Stimulated activated effector memory CD8-positive, alpha-beta T cell treated with anti-CD3 and anti-CD28 coated beads, Interleukin-12 subunit alpha, Interleukin-12 subunit beta, amount 100 ng/mL, for 72 hours (primary cell): ENCODE results near the gene IFNL4.

Experiments used
- ATAC-seq: fragments of 150-1000 bp; cut with Tn5 transposase; 2 replicates; pipeline ENCODE4 v1.10.0; 2021
- DNase-seq, 2 donors: peaks; one replicate each; pipeline ENCODE4 v3.0.0; 2021 to 2022; ENCODE audit warnings: low spot score in 2 of 2
- H3K27ac Mint-ChIP-seq: one replicate; pipeline ENCODE4 v1.8.0; 2022; ENCODE audit warnings: mild to moderate bottlenecking, mixed read lengths
- H3K36me3 Mint-ChIP-seq: one replicate; pipeline ENCODE4 v1.8.0; 2022; ENCODE audit warnings: mild to moderate bottlenecking, mixed read lengths
- H3K4me1 Mint-ChIP-seq: one replicate; pipeline ENCODE4 v1.8.0; 2022; ENCODE audit warnings: mixed read lengths
- H3K4me3 Mint-ChIP-seq: one replicate; pipeline ENCODE4 v1.8.0; 2022; ENCODE audit warnings: mild to moderate bottlenecking, mixed read lengths
- H3K9me3 Mint-ChIP-seq: one replicate; pipeline ENCODE4 v1.8.0; 2022; ENCODE audit warnings: mixed read lengths

IFNL4 gene

GRCh38 chr19:39265321-39265916, 16.8 kb upstream of the IFNL4 start:
- ATAC-seq: no peak
- H3K27ac Mint-ChIP-seq: no peak overlapping the region

GRCh38 chr19:39264306-39265290, 15.9 kb upstream of the IFNL4 start:
- peak; percentile 31 for ATAC-seq
- peaks cover 10% of the 10 kb centered on the region for H3K4me1 Mint-ChIP-seq

More at GRCh38 chr19:39265321-39265916, 16.8 kb upstream of the IFNL4 start:
- Mint-ChIP-seq H3K4me1 (peaks cover 10% of the 10 kb centered on the region), H3K4me3 (peak overlapping the region; percentile 14), H3K36me3 (no peaks in the 10 kb centered on the region), H3K9me3 (no peaks in the 10 kb centered on the region)
- no peak for DNase-seq

GRCh38 chr19:39263912-39264305, 15.3 kb upstream of the IFNL4 start:
- Mint-ChIP-seq H3K4me1 (peaks cover 10% of the 10 kb centered on the region), H3K36me3 (no peaks in the 10 kb centered on the region), H3K9me3 (no peaks in the 10 kb centered on the region), H3K27ac (no peak overlapping the region), H3K4me3 (no peak overlapping the region)
- DNase-seq (no peak), ATAC-seq (peak; percentile 29)

More at GRCh38 chr19:39264306-39265290, 15.9 kb upstream of the IFNL4 start:
- no peaks in the 10 kb centered on the region for H3K36me3 Mint-ChIP-seq
- no peak overlapping the region for H3K27ac Mint-ChIP-seq
- peak overlapping the region; percentile 14 for H3K4me3 Mint-ChIP-seq
- no peak for DNase-seq
- no peaks in the 10 kb centered on the region for H3K9me3 Mint-ChIP-seq

GRCh38 chr19:39262496-39262895, 13.8 kb upstream of the IFNL4 start:
- no peaks in the 10 kb centered on the region for H3K9me3 Mint-ChIP-seq
- DNase-seq (no peak), ATAC-seq (no peak)
- H3K4me1 Mint-ChIP-seq: peaks cover 17% of the 10 kb centered on the region
- no peak overlapping the region for H3K27ac Mint-ChIP-seq
- no peaks in the 10 kb centered on the region for H3K36me3 Mint-ChIP-seq
- H3K4me3 Mint-ChIP-seq: no peak overlapping the region

GRCh38 chr19:39261704-39262103, 13.0 kb upstream of the IFNL4 start:
- H3K27ac Mint-ChIP-seq: no peak overlapping the region
- no peak for ATAC-seq
- no peaks in the 10 kb centered on the region for H3K36me3 Mint-ChIP-seq
- H3K9me3 Mint-ChIP-seq: no peaks in the 10 kb centered on the region
- H3K4me3 Mint-ChIP-seq: no peak overlapping the region
- peaks cover 17% of the 10 kb centered on the region for H3K4me1 Mint-ChIP-seq
- no peak for DNase-seq

- ATAC-seq: no peak
- Mint-ChIP-seq H3K4me3 (no peak overlapping the region), H3K4me1 (peaks cover 8% of the 10 kb centered on the region), H3K27ac (no peak overlapping the region), H3K9me3 (no peaks in the 10 kb centered on the region), H3K36me3 (no peaks in the 10 kb centered on the region)
- DNase-seq: no peak
Observed at GRCh38 chr19:39257227-39257626, 8.6 kb upstream of the IFNL4 start.

GRCh38 chr19:39254531-39255345, 6.1 kb upstream of the IFNL4 start:
- ATAC-seq: no peak
- H3K9me3 Mint-ChIP-seq: no peaks in the 10 kb centered on the region

GRCh38 chr19:39253374-39254149, 4.9 kb upstream of the IFNL4 start:
- Mint-ChIP-seq H3K4me1 (peaks cover 7% of the 10 kb centered on the region), H3K4me3 (no peak overlapping the region), H3K27ac (no peak overlapping the region), H3K36me3 (no peaks in the 10 kb centered on the region), H3K9me3 (no peaks in the 10 kb centered on the region)
- no peak for DNase-seq
- no peak for ATAC-seq

More at GRCh38 chr19:39254531-39255345, 6.1 kb upstream of the IFNL4 start:
- no peak for DNase-seq
- no peaks in the 10 kb centered on the region for H3K36me3 Mint-ChIP-seq
- H3K4me3 Mint-ChIP-seq: no peak overlapping the region
- H3K4me1 Mint-ChIP-seq: peaks cover 8% of the 10 kb centered on the region
- H3K27ac Mint-ChIP-seq: no peak overlapping the region

GRCh38 chr19:39252458-39252857, 3.8 kb upstream of the IFNL4 start:
- Mint-ChIP-seq H3K4me1 (no peaks in the 10 kb centered on the region), H3K36me3 (no peaks in the 10 kb centered on the region), H3K27ac (no peak overlapping the region), H3K9me3 (no peaks in the 10 kb centered on the region), H3K4me3 (no peak overlapping the region)
- ATAC-seq: no peak
- DNase-seq: no peak

GRCh38 chr19:39251846-39252245, 3.2 kb upstream of the IFNL4 start:
- H3K36me3 Mint-ChIP-seq: no peaks in the 10 kb centered on the region
- DNase-seq: no peak
- H3K4me3 Mint-ChIP-seq: no peak overlapping the region
- no peaks in the 10 kb centered on the region for H3K9me3 Mint-ChIP-seq
- ATAC-seq: no peak
- H3K27ac Mint-ChIP-seq: no peak overlapping the region
- no peaks in the 10 kb centered on the region for H3K4me1 Mint-ChIP-seq

- H3K9me3 Mint-ChIP-seq: no peaks in the 10 kb centered on the region
- ATAC-seq (no peak), DNase-seq (no peak)
- no peak overlapping the region for H3K4me3 Mint-ChIP-seq
- H3K4me1 Mint-ChIP-seq: no peaks in the 10 kb centered on the region
- H3K36me3 Mint-ChIP-seq: no peaks in the 10 kb centered on the region
- H3K27ac Mint-ChIP-seq: no peak overlapping the region
Observed at GRCh38 chr19:39251081-39251480, 2.4 kb upstream of the IFNL4 start.

- Mint-ChIP-seq H3K4me1 (no peaks in the 10 kb centered on the region), H3K4me3 (peak overlapping the region; percentile 49), H3K9me3 (no peaks in the 10 kb centered on the region), H3K27ac (no peak overlapping the region), H3K36me3 (no peaks in the 10 kb centered on the region)
- peak; percentile 69 for ATAC-seq
- no peak for DNase-seq
Observed at GRCh38 chr19:39247701-39248664, 673 bp downstream of the IFNL4 start.

- no peak overlapping the region for H3K27ac Mint-ChIP-seq
- no peaks in the 10 kb centered on the region for H3K9me3 Mint-ChIP-seq
- DNase-seq: no peak
- H3K36me3 Mint-ChIP-seq: no peaks in the 10 kb centered on the region
- peak overlapping the region; percentile 49 for H3K4me3 Mint-ChIP-seq
- ATAC-seq: peak; percentile 69
- H3K4me1 Mint-ChIP-seq: no peaks in the 10 kb centered on the region
Observed at GRCh38 chr19:39246951-39247669, 1.5 kb downstream of the IFNL4 start.
